GM12891 (cell line): ENCODE data around the gene ARSG.
"Not testable (repeated sequence)": the region's sequence is repeated elsewhere in the genome, so short reads cannot be mapped to it uniquely, and the experiment has no call there.

Experiments used
- DNase-seq: peaks from one replicate; pipeline ENCODE4 v3.0.0; 2011; ENCODE audit warnings: low spot score; ENCODE audit not compliant: insufficient read length
- FAIRE-seq: peaks from 2 replicates; lab custom pipeline; 2011; peaks lifted over from hg19 to GRCh38; lab: Jason Lieb, UNC
- PAX5 ChIP-seq: IDR thresholded peaks from 2 replicates; pipeline ENCODE4 v1.6.1; 2011; ENCODE audit warnings: low read length, moderate library complexity, mild to moderate bottlenecking; ENCODE audit not compliant: insufficient read depth, severe bottlenecking
- POLR2A ChIP-seq: IDR thresholded peaks from 2 replicates; pipeline ENCODE4 v1.6.1; 2011; ENCODE audit warnings: low read depth, low read length, control low read depth
- POLR2AphosphoS5 ChIP-seq: IDR thresholded peaks from 2 replicates; pipeline ENCODE4 v1.6.1; 2011; ENCODE audit warnings: low read depth, low read length, control low read depth
- POU2F2 ChIP-seq: IDR thresholded peaks from 2 replicates; pipeline ENCODE4 v1.6.1; 2011; ENCODE audit warnings: low read depth, mild to moderate bottlenecking, control low read depth, low read length, moderate library complexity
- SPI1 ChIP-seq: IDR thresholded peaks from 2 replicates; pipeline ENCODE4 v1.6.1; 2011; ENCODE audit warnings: low read depth, low read length, control low read depth
- TAF1 ChIP-seq: IDR thresholded peaks from 2 replicates; pipeline ENCODE4 v1.6.1; 2011; ENCODE audit warnings: low read depth, low read length, control low read depth

ARSG gene

GRCh38 chr17:68305142-68305541 is 13.8 kb downstream of the ARSG start:
- no peak for DNase-seq
- TF ChIP-seq POU2F2 (no peak), TAF1 (no peak), SPI1 (no peak), POLR2AphosphoS5 (no peak), PAX5 (no peak), POLR2A (no peak)
- no peak for FAIRE-seq

DNA sequence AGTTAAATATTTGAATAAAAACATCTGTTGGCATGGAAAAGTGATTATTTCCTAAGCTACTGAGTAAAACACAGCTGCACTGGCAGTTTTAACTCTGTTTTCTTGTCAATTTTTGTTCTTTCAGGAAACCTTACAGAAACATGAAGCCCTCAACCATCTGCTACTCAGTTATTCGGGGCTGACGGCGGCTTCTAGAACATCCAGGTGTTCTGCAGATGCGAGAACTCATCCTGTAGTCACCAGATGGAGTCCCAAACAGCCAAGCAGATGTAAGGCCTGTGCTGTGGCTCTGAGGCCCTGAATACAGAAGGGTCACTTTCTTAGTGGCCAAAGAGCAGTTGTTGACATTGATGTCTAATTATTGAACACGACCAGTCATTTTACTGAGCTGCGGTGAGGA is 15.5 kb downstream of the ARSG start:
- DNase-seq: no peak
- no peak for FAIRE-seq
- TF ChIP-seq POLR2AphosphoS5 (no peak), SPI1 (no peak), TAF1 (no peak), PAX5 (no peak), POLR2A (no peak), POU2F2 (no peak)

DNA sequence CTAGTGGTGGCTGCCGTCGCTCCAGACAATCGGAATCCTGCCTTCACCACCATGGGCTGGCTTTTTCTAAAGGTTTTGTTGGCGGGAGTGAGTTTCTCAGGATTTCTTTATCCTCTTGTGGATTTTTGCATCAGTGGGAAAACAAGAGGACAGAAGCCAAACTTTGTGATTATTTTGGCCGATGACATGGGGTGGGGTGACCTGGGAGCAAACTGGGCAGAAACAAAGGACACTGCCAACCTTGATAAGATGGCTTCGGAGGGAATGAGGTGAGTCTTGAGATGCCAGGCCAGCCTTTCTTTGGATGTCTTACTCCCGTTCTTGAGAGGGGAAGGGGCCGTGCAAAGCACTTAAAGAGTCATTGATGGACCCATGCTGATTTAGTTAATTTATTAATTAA is 16.1 kb downstream of the ARSG start:
- DNase-seq: no peak
- no peak for FAIRE-seq
- TF ChIP-seq PAX5 (no peak), POLR2AphosphoS5 (no peak), POU2F2 (no peak), POLR2A (no peak), SPI1 (no peak), TAF1 (no peak)

GRCh38 chr17:68308486-68308885 is 17.2 kb downstream of the ARSG start:
- FAIRE-seq, DNase-seq: not testable (repeated sequence)

DNA sequence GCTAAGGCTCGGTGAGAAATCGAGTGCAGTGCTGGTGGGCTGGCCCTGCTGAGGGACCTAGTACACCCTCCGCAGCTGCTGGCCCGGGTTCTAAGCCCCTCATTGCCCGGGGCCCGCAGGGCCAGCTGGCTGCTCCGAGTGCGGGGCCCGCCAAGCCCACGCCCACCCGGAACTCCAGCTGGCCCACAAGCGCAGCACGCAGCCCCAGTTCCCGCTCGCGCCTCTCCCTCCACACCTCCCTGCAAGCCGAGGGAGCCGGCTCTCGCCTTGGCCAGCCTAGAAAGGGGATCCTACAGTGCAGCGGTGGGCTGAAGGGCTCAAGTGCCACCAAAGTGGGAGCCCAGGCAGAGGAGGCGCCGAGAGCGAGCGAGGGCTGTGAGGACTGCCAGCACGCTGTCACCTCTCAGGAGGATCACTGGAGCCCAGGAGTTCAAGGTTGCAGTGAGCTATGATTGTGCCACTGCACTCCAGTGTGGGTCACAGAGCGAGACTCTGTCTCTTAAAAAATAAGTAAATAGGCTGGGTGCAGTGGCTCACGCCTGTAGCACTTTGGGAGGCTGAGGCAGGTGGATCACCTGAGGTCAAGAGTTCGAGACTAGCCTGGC is 17.9 kb downstream of the ARSG start:
- DNase-seq, FAIRE-seq: not testable (repeated sequence)

GRCh38 chr17:68310152-68310551 is 18.9 kb downstream of the ARSG start:
- no peak for TF ChIP-seq TAF1
- TF ChIP-seq POLR2AphosphoS5: no peak
- DNase-seq: no peak
- no peak for FAIRE-seq

DNA sequence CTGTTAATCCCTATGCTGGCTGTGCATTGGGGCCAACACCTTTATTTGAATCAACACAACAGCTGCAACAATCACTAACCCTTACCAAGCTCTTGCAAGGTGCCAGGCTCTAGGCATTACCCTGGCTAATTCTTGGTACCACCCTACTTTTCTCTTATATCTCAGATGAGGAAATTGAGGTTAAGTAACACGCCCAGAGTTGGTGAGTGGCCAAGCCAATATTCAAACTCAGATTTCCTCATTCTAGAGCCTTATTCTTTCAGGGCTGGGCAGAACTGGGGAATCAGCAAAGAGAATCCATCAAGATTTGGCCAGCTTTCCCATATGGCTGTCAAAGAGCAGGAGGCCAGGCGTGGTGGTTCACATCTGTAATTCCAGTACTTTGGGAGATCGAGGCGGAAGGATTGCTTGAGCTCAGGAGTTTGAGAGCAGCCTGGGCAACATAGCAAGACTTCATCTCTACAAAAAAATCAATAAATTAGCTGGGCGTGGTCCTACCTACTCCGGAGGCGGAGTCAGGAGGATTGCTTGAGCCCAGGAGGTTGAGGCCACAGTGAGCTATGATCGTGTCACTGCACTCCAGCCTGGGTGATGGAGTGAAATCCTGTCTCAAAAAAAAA is 23.7 kb downstream of the ARSG start:
- DNase-seq (no peak), FAIRE-seq (no peak)
- TF ChIP-seq PAX5 (no peak), POU2F2 (no peak), POLR2A (no peak), SPI1 (no peak), TAF1 (no peak), POLR2AphosphoS5 (no peak)

DNA sequence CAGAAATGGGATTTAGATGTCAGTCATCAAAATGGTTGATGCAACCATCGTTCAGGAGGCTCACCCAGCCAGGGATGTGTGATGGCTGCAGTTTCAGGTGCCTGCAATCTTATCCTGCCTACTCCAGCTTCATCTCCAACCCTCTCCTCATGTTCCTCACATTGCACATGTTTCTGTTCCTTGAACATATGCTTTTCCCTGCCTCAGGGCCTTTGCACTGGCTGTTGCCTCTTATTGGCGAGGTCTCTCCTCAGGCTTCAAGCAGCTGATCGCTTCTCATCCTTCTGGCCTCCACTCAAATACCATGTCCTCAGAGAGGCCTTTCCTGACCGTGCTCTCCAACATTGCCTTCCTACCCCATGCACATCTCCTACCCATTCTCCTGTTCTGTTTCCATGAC is 24.6 kb downstream of the ARSG start:
- TF ChIP-seq POU2F2 (no peak), PAX5 (no peak), TAF1 (no peak), SPI1 (no peak), POLR2A (no peak), POLR2AphosphoS5 (no peak)
- no peak for DNase-seq
- no peak for FAIRE-seq

GRCh38 chr17:68317458-68317857 is 26.2 kb downstream of the ARSG start:
- TF ChIP-seq SPI1: no peak
- TF ChIP-seq PAX5: no peak
- no peak for TF ChIP-seq TAF1
- FAIRE-seq: no peak
- DNase-seq: no peak

DNA sequence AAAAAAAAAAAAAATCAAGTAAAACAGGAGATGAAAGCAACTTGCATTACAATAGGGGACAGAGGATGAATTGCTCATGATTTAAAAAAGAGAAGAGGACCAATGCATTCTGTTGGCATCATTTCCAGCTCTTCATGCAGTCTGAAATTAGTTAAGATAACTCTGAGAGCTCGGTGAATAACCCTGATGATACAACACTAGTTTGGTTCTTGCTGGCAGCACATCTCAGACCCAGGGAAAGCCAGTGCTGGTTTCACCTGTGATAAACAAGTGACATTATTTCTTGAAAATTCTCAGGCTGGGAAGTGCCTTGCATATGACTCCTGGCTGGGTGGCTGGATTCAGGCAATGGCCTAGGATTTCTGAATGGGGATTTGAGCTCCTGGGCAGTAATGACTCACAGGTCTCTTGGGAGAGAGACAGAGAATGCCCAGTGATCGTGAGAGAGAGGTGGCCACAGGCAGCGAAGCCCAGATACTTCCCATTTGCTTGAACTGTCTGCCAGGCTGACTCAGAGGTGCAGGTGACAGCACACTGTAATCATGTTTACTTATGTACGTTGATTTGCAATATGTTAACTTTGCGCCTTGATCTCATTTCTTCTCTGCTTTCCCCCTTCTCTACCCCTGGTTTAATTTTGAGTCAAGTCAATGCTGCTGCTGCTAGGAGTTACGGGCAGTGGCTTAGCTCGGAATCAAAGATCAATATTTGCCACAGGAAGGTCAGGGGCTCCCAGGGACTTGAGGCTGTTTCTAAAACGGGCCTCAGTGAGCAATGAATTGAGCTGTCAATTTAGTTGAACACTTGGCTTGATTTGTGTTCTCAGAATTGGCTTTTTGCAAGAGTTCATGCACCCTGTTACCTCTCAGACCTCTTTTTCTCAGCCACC is 27.1 kb downstream of the ARSG start:
- FAIRE-seq (no peak), DNase-seq (no peak)
- TF ChIP-seq POLR2A (no peak), PAX5 (no peak), TAF1 (no peak), SPI1 (no peak), POLR2AphosphoS5 (no peak), POU2F2 (no peak)
